Fibroblast of mammary gland (primary cell): ENCODE measurements around the gene CHCHD5.

Source experiments
- DNase-seq: peaks from one replicate; pipeline ENCODE4 v3.0.0-alpha.2; 2010; ENCODE audit warnings: low read depth
- H3K4me3 ChIP-seq: 2 replicates; pipeline ENCODE4 v1.5.1; 2011; ENCODE audit warnings: low read depth, mild to moderate bottlenecking, low read length, moderate library complexity; ENCODE audit not compliant: control insufficient read depth
- TF ChIP-seq, protein P1 (sequence below): conservative IDR thresholded peaks from 2 replicates; pipeline ENCODE4 v1.5.1; 2011; ENCODE audit warnings: low read depth, low read length, inconsistent platforms; ENCODE audit not compliant: control insufficient read depth, insufficient read depth

The CHCHD5 gene

DNA sequence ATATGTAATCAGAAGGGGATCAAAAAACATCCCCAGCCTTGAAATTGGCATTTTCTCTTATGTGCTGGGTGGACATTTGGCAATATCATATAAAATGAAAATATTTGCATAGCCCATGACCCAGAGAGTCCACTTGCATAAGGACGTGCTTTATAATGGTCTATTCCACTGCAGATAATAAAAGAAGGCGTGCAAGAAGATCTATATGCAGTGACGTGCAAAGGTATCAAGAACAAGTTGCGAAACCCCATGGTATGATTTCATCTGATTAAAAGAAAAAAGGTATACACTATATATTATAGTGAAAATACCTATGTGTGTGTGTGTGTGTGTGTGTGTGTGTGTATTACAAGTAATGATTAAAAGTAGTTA is 52.9 kb downstream of the CHCHD5 start:
- TF ChIP-seq, protein P1, sequence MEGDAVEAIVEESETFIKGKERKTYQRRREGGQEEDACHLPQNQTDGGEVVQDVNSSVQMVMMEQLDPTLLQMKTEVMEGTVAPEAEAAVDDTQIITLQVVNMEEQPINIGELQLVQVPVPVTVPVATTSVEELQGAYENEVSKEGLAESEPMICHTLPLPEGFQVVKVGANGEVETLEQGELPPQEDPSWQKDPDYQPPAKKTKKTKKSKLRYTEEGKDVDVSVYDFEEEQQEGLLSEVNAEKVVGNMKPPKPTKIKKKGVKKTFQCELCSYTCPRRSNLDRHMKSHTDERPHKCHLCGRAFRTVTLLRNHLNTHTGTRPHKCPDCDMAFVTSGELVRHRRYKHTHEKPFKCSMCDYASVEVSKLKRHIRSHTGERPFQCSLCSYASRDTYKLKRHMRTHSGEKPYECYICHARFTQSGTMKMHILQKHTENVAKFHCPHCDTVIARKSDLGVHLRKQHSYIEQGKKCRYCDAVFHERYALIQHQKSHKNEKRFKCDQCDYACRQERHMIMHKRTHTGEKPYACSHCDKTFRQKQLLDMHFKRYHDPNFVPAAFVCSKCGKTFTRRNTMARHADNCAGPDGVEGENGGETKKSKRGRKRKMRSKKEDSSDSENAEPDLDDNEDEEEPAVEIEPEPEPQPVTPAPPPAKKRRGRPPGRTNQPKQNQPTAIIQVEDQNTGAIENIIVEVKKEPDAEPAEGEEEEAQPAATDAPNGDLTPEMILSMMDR: no peak
- H3K4me3 ChIP-seq: no peak overlapping the region
- no peak for DNase-seq
